GM21825 (cell line): ENCODE measurements around the gene FMNL2.
A peak's percentile ranks its signal among the peaks of the same experiment; 100 is the strongest.

ENCODE experiments used
- ATAC-seq: cut with Tn5 transposase; IDR thresholded peaks from one replicate; pipeline ENCODE4 v1.9.1; 2021; ENCODE audit warnings: mild to moderate bottlenecking, moderate library complexity; ENCODE audit not compliant: unreplicated experiment

The FMNL2 gene

GRCh38 chr2:152444448-152444847 is 109.5 kb downstream of the FMNL2 start:
- ATAC-seq = no peak

GRCh38 chr2:152445375-152445774 is 110.4 kb downstream of the FMNL2 start:
- ATAC-seq = no peak

- ATAC-seq = no peak
Observed at GRCh38 chr2:152445791-152446201, 110.8 kb downstream of the FMNL2 start.

GRCh38 chr2:152446213-152446612 is 111.2 kb downstream of the FMNL2 start:
- no peak for ATAC-seq

- no peak for ATAC-seq
Observed at GRCh38 chr2:152447897-152448296, 112.9 kb downstream of the FMNL2 start.

- no peak for ATAC-seq
Observed at GRCh38 chr2:152448606-152449005, 113.6 kb downstream of the FMNL2 start.

GRCh38 chr2:152449578-152449977 is 114.6 kb downstream of the FMNL2 start:
- no peak for ATAC-seq

GRCh38 chr2:152450176-152450575 is 115.2 kb downstream of the FMNL2 start:
- ATAC-seq = no peak

- ATAC-seq = no peak
Observed at GRCh38 chr2:152452256-152452973, 117.4 kb downstream of the FMNL2 start.

GRCh38 chr2:152453129-152453911 is 118.3 kb downstream of the FMNL2 start:
- ATAC-seq = no peak

- no peak for ATAC-seq
Observed at GRCh38 chr2:152454371-152454770, 119.4 kb downstream of the FMNL2 start.

GRCh38 chr2:152454960-152455359 is 120.0 kb downstream of the FMNL2 start:
- ATAC-seq = no peak

GRCh38 chr2:152455738-152456137 is 120.8 kb downstream of the FMNL2 start:
- no peak for ATAC-seq

- ATAC-seq = no peak
Observed at GRCh38 chr2:152456262-152456661, 121.3 kb downstream of the FMNL2 start.

GRCh38 chr2:152458441-152458940 is 123.5 kb downstream of the FMNL2 start:
- no peak for ATAC-seq

- no peak for ATAC-seq
Observed at GRCh38 chr2:152459091-152459490, 124.1 kb downstream of the FMNL2 start.

- ATAC-seq = no peak
Observed at GRCh38 chr2:152460567-152460966, 125.6 kb downstream of the FMNL2 start.

- ATAC-seq = no peak
Observed at GRCh38 chr2:152462120-152462519, 127.1 kb downstream of the FMNL2 start.

GRCh38 chr2:152462779-152463178 is 127.8 kb downstream of the FMNL2 start:
- no peak for ATAC-seq

- no peak for ATAC-seq
Observed at GRCh38 chr2:152464851-152465470, 130.0 kb downstream of the FMNL2 start.

- ATAC-seq = no peak
Observed at GRCh38 chr2:152465541-152465940, 130.6 kb downstream of the FMNL2 start.

GRCh38 chr2:152466041-152466440 is 131.1 kb downstream of the FMNL2 start:
- ATAC-seq = peak; percentile 29
